K562 (cell line): ENCODE results near the gene ATXN1. TPM values are rescaled to one million over a fixed set of nuclear protein-coding genes. Genes with fewer than 3 reads are reported as not detected.

ENCODE experiments used
- ATAC-seq: fragments of 200-7000 bp; cut with Tn5 transposase; 3 replicates; pipeline ENCODE4 v1.9.1; 2020; ENCODE audit warnings: moderate library complexity
- BruUV-seq: library from RNA; stranded (reverse); fragments of 400-500 nt; replicated peaks from 2 replicates; lab custom pipeline; 2021; lab: Mats Ljungman, UMichigan
- CTCF ChIA-PET: fragments of 300-600 bp; formaldehyde crosslinking; extraction: SDS; loops from one replicate; lab custom pipeline; 2021; ENCODE audit warnings: low intra/inter-chr PET ratio; lab: Yijun Ruan, JAX
- POLR2A ChIA-PET: fragments of 300-600, 350-650 bp; sonication (Branson Sonifier 250); formaldehyde crosslinking; extraction: SDS; loops from one replicate; lab custom pipeline; 2021; ENCODE audit warnings: antibody characterized with exemption, inconsistent platforms; lab: Yijun Ruan, JAX
- DNase-seq, 4 experiments: peaks; one replicate each; pipeline versions ENCODE4 v3.0.0 to v3.0.0-alpha.2; 2011 to 2018; ENCODE audit warnings: low spot score in 3 of 4, mixed read lengths in 3 of 4; ENCODE audit errors: extremely low read depth in 1 of 4
- FAIRE-seq: peaks from 2 replicates; lab custom pipeline; 2011; peaks lifted over from hg19 to GRCh38; lab: Jason Lieb, UNC
- H2AFZ ChIP-seq: 2 replicates; pipeline ENCODE4 v1.6.0; 2011; ENCODE audit warnings: low read depth, low read length, control low read depth, inconsistent platforms
- H3K27ac ChIP-seq: fragments of 200-600 bp; 3 replicates; pipeline ENCODE4 v1.8.0; 2011; ENCODE audit warnings: low read depth, mild to moderate bottlenecking, control low read depth, inconsistent platforms, low read length, moderate library complexity, mixed read lengths; ENCODE audit errors: extremely low read depth
- H3K27me3 ChIP-seq, 2 experiments: fragments of 300-600 bp in 1 of 2; 2 replicates in 1 of 2; 3 replicates in 1 of 2; pipeline versions ENCODE4 v1.6.0 to v1.8.0; 2011; ENCODE audit warnings: inconsistent platforms in 2 of 2, low read length in 2 of 2, mild to moderate bottlenecking in 1 of 2, mixed read lengths in 1 of 2, moderate library complexity in 1 of 2; ENCODE audit not compliant: control insufficient read depth in 2 of 2, insufficient read depth in 2 of 2
- H3K36me3 ChIP-seq: fragments of 300-600 bp; 3 replicates; pipeline ENCODE4 v1.8.0; 2011; ENCODE audit warnings: mild to moderate bottlenecking, low read length, inconsistent platforms; ENCODE audit not compliant: control insufficient read depth, insufficient read depth
- H3K4me1 ChIP-seq, 2 experiments: fragments of 200-600 bp in 1 of 2; replicated peaks in 1 of 2; 2 replicates in 1 of 2; 3 replicates in 1 of 2; pipeline versions ENCODE4 v1.5.1 to v1.8.0; 2011; ENCODE audit warnings: inconsistent platforms in 2 of 2, low read length in 2 of 2, mild to moderate bottlenecking in 1 of 2, mixed read lengths in 1 of 2, moderate library complexity in 1 of 2; ENCODE audit not compliant: control insufficient read depth in 2 of 2, insufficient read depth in 2 of 2
- H3K4me2 ChIP-seq: 2 replicates; pipeline ENCODE4 v1.6.1; 2011; ENCODE audit warnings: low read length, control low read depth, inconsistent platforms, mixed read lengths; ENCODE audit not compliant: insufficient read depth
- H3K4me3 ChIP-seq: fragments of 200-600 bp; sonication (generic), shearing (Covaris generic); 2 replicates; pipeline ENCODE4 v1.5.1; 2016; ENCODE audit warnings: control low read depth, inconsistent platforms
- H3K79me2 ChIP-seq: fragments of 200-600 bp; 3 replicates; pipeline ENCODE4 v1.8.0; 2011; ENCODE audit warnings: low read length, inconsistent platforms; ENCODE audit not compliant: control insufficient read depth, insufficient read depth
- H3K9ac ChIP-seq, 2 experiments: 2 replicates each; pipeline versions ENCODE4 v1.6.0 to v1.6.1; 2011; ENCODE audit warnings: low read depth in 2 of 2, low read length in 2 of 2, control low read depth in 1 of 2, inconsistent platforms in 1 of 2, mild to moderate bottlenecking in 1 of 2, mixed read lengths in 1 of 2; ENCODE audit not compliant: insufficient read depth in 1 of 2
- H3K9me1 ChIP-seq: one replicate; pipeline ENCODE4 v1.6.0; 2011; ENCODE audit warnings: inconsistent platforms, mild to moderate bottlenecking, low read length, moderate library complexity; ENCODE audit not compliant: control insufficient read depth, insufficient read depth
- H3K9me3 ChIP-seq: replicated peaks from 2 replicates; pipeline ENCODE4 v1.5.1; 2011; ENCODE audit warnings: low read depth, low read length, inconsistent platforms; ENCODE audit not compliant: control insufficient read depth, insufficient read depth
- H4K20me1 ChIP-seq: replicated peaks from 2 replicates; pipeline ENCODE4 v1.6.1; 2011; ENCODE audit warnings: low read length, inconsistent platforms, mixed read lengths; ENCODE audit not compliant: control insufficient read depth, insufficient read depth
- CBFB ChIP-seq: sonication (generic); formaldehyde crosslinking; IDR thresholded peaks from 2 replicates; pipeline ENCODE4 v1.4.0; 2020; ENCODE audit warnings: mild to moderate bottlenecking, missing genetic modification reagents
- RBM22 ChIP-seq: fragments of 200-400 bp; formaldehyde crosslinking; IDR thresholded peaks from 2 replicates; pipeline ENCODE4 v1.6.1; 2018; ENCODE audit warnings: low read length, low read depth; ENCODE audit not compliant: poor library complexity, severe bottlenecking
- SP2 ChIP-seq: IDR thresholded peaks from 2 replicates; pipeline ENCODE4 v1.6.1; 2011; ENCODE audit warnings: mild to moderate bottlenecking, low read depth, low read length, moderate library complexity; ENCODE audit not compliant: poor library complexity, severe bottlenecking; ENCODE audit errors: extremely low read depth
- ZFX ChIP-seq: sonication (generic); formaldehyde crosslinking; IDR thresholded peaks from 2 replicates; pipeline ENCODE4 v1.8.0; 2022; ENCODE audit warnings: mild to moderate bottlenecking, missing genetic modification reagents, moderate library complexity
- WGBS: fragments of 100-300 bp; shearing (Covaris generic); methylation state at CpG from one replicate; pipeline ENCODE4 v1.1.6; 2016; ENCODE audit warnings: low coverage, mixed read lengths; ENCODE audit not compliant: insufficient coverage; ENCODE audit errors: missing lambda C conversion rate; 5-methylcytosine and 5-hydroxymethylcytosine counted together
- in situ Hi-C: fragments of 300-500 bp; cut with MboI; formaldehyde crosslinking; loops from 4 replicates; pipeline ENCODE4 v1.15.0; 2018; ENCODE audit warnings: inconsistent platforms, mixed read lengths
- intact Hi-C: fragments of 100-400 bp; cut with micrococcal nuclease; formaldehyde crosslinking; loops from 2 replicates; pipeline ENCODE4 v1.14.2; 2022
- polyA plus RNA-seq, 8 experiments: library from polyadenylated mRNA; depleted of rRNA in 4 of 8; stranded (reverse) in 5 of 8; unstranded in 3 of 8; fragments of >200 nt; fragmentation: Nextera tagmentation in 2 of 8; fragmentation: Illumina TruSeq in 1 of 8; extraction: Ambion mirVana in 2 of 8; extraction: Trizol in 1 of 8; gene quantifications; 2 replicates each; pipeline versions ENCODE4 v1.2.1 to v1.2.3, GENCODE V29; 2011 to 2014; ENCODE audit warnings: inconsistent platforms in 1 of 8, missing spikeins in 1 of 8
- total RNA-seq, 7 experiments: library from RNA; depleted of rRNA in 6 of 7; stranded (reverse); fragments of >200 nt in 6 of 7; fragmentation: Illumina TruSeq in 2 of 7; extraction: Trizol in 2 of 7; gene quantifications; 2 replicates each; pipeline versions ENCODE4 v1.2.1 to v1.2.3, GENCODE V29; 2011 to 2021; ENCODE audit warnings: low replicate concordance in 1 of 7

ATXN1 gene
- total and polyA plus RNA-seq, 9 of the 15 experiments (the other 6 are each of a cell fraction or from before 2014, with no cell fraction given) = under 0.01 to 1.2 (median 0.58) TPM

GRCh38 chr6:16762268-16762549 lies 949 bp upstream of the ATXN1 start:
- Histone ChIP-seq H3K36me3 (no peaks in the 10 kb centered on the region), H3K9ac (peak overlapping the region in 1 of 2 experiments; percentile 66; a peak in 1 of 4 replicates), H3K27me3 (peaks cover 13 to 17% of the 10 kb centered on the region in 2 experiments; a peak in 4 of 5 replicates), H3K9me3 (no peaks in the 10 kb centered on the region), H3K4me2 (no peak overlapping the region), H3K9me1 (no peaks in the 10 kb centered on the region), H2AFZ (no peak overlapping the region), H3K4me1 (peaks cover 3 to 27% of the 10 kb centered on the region in 2 experiments; a peak in 3 of 5 replicates), H3K27ac (no peak overlapping the region), H3K79me2 (no peaks in the 10 kb centered on the region), H3K4me3 (no peak overlapping the region), H4K20me1 (no peaks in the 10 kb centered on the region)
- in situ Hi-C loops = no loop called here
- FAIRE-seq (no peak), ATAC-seq (no peak), DNase-seq (no peak)
- TF ChIP-seq CBFB (CRISPR knock-in tag) = no peak
- TF ChIP-seq SP2 = no peak
- TF ChIP-seq ZFX (CRISPR knock-in tag) = peak; percentile 13
- peak; percentile 15 for TF ChIP-seq RBM22
- WGBS = 80% methylated on average over 11 of the region's 21 CpGs
- no TSS peak for BruUV-seq
- intact Hi-C loops = loop anchor here (5.0 to 10.0 kb wide), 4 partner anchors 203 to 430 kb away; no protein-coding TSS in a partner anchor
- POLR2A ChIA-PET = interaction anchor here (0.6 to 1.3 kb wide), 4 partner anchors 9 to 197 kb away, joined by 3 to 4 read pairs (median 3); no protein-coding TSS in a partner anchor
- CTCF ChIA-PET = interaction anchor here (1.2 kb wide), 1 partner anchor 203 kb away, joined by 6 read pairs; no protein-coding TSS in a partner anchor
